Esophagus squamous epithelium (tissue), 5 donors: ENCODE measurements around the gene TMEM108. TPM values are rescaled to one million over a fixed set of nuclear protein-coding genes. Genes with fewer than 3 reads are reported as not detected.

Experiments used
- DNase-seq: peaks from one replicate; lab custom pipeline; 2025; lab: John Stamatoyannopoulos, UW
- H3K27ac ChIP-seq, 4 donors: fragments of 200-600 bp; sonication (generic); one replicate each; pipeline ENCODE4 v1.5.1; 2016 to 2019; ENCODE audit warnings: mild to moderate bottlenecking in 1 of 4
- H3K27me3 ChIP-seq, 4 donors: fragments of 200-600 bp; sonication (generic); 1 replicate in 3 of 4; 2 replicates in 1 of 4; pipeline versions ENCODE4 v1.5.1 to v1.6.0; 2017 to 2021; ENCODE audit warnings: antibody characterized with exemption in 1 of 4
- H3K36me3 ChIP-seq, 3 donors: fragments of 200-600 bp; sonication (generic); one replicate each; pipeline ENCODE4 v1.5.1; 2016 to 2019
- H3K4me1 ChIP-seq, 3 donors: fragments of 200-600 bp; sonication (generic); one replicate each; pipeline ENCODE4 v1.5.1; 2017 to 2019
- H3K4me3 ChIP-seq, 4 donors: fragments of 200-600 bp; sonication (generic); 1 replicate in 3 of 4; 2 replicates in 1 of 4; pipeline ENCODE4 v1.5.1; 2016 to 2019; ENCODE audit warnings: mild to moderate bottlenecking in 2 of 4, moderate library complexity in 1 of 4
- H3K9me3 ChIP-seq, 3 donors: fragments of 200-600 bp; sonication (generic); one replicate each; pipeline ENCODE4 v1.5.1; 2016 to 2019
- POLR2A ChIP-seq, 4 donors: fragments of 450-650 bp; IDR thresholded peaks; one replicate each; pipeline ENCODE4 v1.6.1; 2017; ENCODE audit warnings: antibody characterized with exemption in 4 of 4, mild to moderate bottlenecking in 4 of 4, moderate library complexity in 3 of 4
- WGBS, 2 donors: methylation state at CpG; one replicate each; pipeline ENCODE4 v1.1.5; 2018; 5-methylcytosine and 5-hydroxymethylcytosine counted together
- intact Hi-C: fragments of 100-400 bp; cut with DNase I; formaldehyde crosslinking; loops from one replicate; pipeline ENCODE4 v1.15.0; 2022
- total RNA-seq, 4 donors: library from RNA; depleted of rRNA; stranded (reverse); fragments of >200 nt; gene quantifications; one replicate each; pipeline ENCODE4 v1.1.0, GENCODE V29; 2016
- TF ChIP-seq, protein P1 (sequence below), 6 experiments: fragments of 450-650 bp in 4 of 6; fragments of 200-600 bp in 2 of 6; sonication (generic) in 2 of 6; IDR thresholded peaks; one replicate each; pipeline ENCODE4 v1.5.1; 2016 to 2019; ENCODE audit warnings: antibody characterized with exemption in 6 of 6, mild to moderate bottlenecking in 4 of 6, moderate library complexity in 4 of 6
- donor health status: DM: yes; HTN: yes; CAD: no.

Gene TMEM108
- total RNA-seq, 4 donors from 2014 or later: 0.12 to 3.4 (median 0.24) TPM

DNA sequence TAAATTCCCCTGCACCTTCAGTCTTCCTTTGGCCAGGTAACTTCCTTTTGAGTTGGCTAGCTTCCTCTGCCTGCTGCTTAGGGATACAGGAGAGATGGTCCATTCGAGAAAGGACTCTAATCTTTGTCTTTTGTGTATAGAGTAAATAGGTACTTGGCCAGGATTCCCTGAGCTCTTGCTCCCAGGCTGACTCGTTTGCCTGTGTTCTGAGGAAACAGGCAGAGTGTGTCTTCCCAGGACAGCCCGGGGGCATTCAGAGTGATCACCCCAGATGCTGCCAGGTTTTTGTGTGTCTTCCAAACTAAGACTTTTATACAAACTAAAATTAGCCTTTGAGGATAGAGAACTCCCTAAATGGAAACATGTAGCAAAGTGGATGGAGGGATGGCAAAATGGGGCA is 39.5 kb downstream of the TMEM108 start:
- Histone ChIP-seq H3K36me3 (no peaks in the 10 kb centered on the region), H3K9me3 (no peaks in the 10 kb centered on the region), H3K27me3 (no peaks in the 10 kb centered on the region), H3K4me1 (no peaks in the 10 kb centered on the region), H3K27ac (no peak overlapping the region), H3K4me3 (no peak overlapping the region)
- TF ChIP-seq, protein P1, sequence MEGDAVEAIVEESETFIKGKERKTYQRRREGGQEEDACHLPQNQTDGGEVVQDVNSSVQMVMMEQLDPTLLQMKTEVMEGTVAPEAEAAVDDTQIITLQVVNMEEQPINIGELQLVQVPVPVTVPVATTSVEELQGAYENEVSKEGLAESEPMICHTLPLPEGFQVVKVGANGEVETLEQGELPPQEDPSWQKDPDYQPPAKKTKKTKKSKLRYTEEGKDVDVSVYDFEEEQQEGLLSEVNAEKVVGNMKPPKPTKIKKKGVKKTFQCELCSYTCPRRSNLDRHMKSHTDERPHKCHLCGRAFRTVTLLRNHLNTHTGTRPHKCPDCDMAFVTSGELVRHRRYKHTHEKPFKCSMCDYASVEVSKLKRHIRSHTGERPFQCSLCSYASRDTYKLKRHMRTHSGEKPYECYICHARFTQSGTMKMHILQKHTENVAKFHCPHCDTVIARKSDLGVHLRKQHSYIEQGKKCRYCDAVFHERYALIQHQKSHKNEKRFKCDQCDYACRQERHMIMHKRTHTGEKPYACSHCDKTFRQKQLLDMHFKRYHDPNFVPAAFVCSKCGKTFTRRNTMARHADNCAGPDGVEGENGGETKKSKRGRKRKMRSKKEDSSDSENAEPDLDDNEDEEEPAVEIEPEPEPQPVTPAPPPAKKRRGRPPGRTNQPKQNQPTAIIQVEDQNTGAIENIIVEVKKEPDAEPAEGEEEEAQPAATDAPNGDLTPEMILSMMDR (IDR thresholded peaks at IDR 0.05): no peak
- TF ChIP-seq POLR2A (IDR thresholded peaks at IDR 0.05): no peak
- intact Hi-C loops: no loop called here
- WGBS, 2 donors: 30 to 31% methylated on average over 3 of the region's 3 CpGs
- DNase-seq: no peak

DNA sequence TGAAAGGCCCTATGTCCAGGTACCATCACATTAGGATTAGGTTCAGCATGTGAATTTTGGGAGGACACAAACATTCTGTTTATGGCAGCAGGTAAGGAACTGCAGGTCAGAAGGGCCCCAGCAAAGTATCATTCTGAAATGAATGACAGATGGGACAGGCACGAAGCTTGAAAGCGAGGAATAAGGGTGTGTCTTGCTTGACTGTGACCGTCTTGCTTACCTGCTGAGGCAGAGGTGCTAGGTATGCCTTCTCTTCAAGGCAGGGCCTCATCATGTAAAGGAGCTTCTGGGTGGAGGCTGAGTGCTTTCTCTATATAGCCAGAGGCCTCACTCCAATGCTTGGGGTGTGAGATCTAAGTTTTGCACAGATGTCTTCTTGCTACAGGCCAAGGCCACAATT is 41.4 kb downstream of the TMEM108 start:
- WGBS, 2 donors: 45 to 68% methylated on average over 3 of the region's 3 CpGs
- intact Hi-C loops: no loop called here
- H3K27ac ChIP-seq: no peak overlapping the region
- no peak overlapping the region for H3K4me3 ChIP-seq
- TF ChIP-seq POLR2A (IDR thresholded peaks at IDR 0.05): no peak
- TF ChIP-seq, protein P1 (IDR thresholded peaks at IDR 0.05): no peak
- no peaks in the 10 kb centered on the region for H3K27me3 ChIP-seq
- H3K4me1 ChIP-seq: no peaks in the 10 kb centered on the region
- DNase-seq: no peak
- no peaks in the 10 kb centered on the region for H3K9me3 ChIP-seq
- no peaks in the 10 kb centered on the region for H3K36me3 ChIP-seq

DNA sequence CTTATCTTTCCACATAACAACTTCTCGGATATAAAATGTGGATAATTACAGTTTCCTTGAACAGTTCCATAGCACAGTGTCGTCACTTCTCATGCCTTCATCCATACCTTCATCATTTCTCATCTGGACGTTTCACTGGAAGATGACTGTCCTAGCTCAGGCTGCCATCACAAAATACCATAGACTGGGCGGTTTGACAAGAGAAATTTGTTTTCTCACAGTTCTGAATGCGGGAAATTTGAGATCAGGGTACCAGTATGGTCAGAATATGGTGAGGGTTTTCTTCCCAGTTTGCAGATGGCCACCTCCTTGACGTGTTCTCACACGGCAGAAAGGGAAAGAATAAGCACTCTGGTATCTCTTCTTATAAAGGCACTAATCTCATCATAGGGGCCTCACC is 42.8 kb downstream of the TMEM108 start:
- TF ChIP-seq POLR2A (IDR thresholded peaks at IDR 0.05): no peak
- TF ChIP-seq, protein P1 (IDR thresholded peaks at IDR 0.05): no peak
- Histone ChIP-seq H3K27me3 (no peaks in the 10 kb centered on the region), H3K4me3 (no peak overlapping the region), H3K36me3 (no peaks in the 10 kb centered on the region), H3K9me3 (no peaks in the 10 kb centered on the region), H3K27ac (no peak overlapping the region), H3K4me1 (no peaks in the 10 kb centered on the region)
- DNase-seq: no peak
- WGBS, 2 donors: 70 to 71% methylated on average over 7 of the region's 7 CpGs
- intact Hi-C loops: no loop called here

DNA sequence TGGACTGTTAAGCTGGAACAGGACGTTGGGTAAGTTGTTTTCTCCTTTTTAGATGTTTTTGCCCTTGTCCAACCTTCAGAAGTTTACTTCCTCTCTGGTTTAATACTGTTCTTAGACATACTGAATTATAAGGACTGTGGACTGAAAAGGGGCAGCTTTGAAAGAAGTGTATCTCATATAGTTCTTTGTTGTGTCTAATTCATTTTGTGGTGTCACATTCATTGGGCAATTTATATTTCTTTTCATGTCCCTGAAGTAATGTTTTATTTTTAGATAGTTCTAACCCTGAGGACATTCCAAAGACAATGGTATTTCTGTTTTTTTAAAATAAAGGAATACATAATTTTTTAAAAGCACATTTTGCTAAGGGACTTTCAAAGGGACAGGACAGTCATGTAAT is 45.2 kb downstream of the TMEM108 start:
- H3K27ac ChIP-seq: no peak overlapping the region
- 17% methylated on average over 1 of the region's 1 CpG for WGBS, 2 donors
- H3K9me3 ChIP-seq: no peaks in the 10 kb centered on the region
- no peak for TF ChIP-seq POLR2A (IDR thresholded peaks at IDR 0.05)
- TF ChIP-seq, protein P1 (IDR thresholded peaks at IDR 0.05): no peak
- no peak for DNase-seq
- H3K27me3 ChIP-seq: no peaks in the 10 kb centered on the region
- H3K36me3 ChIP-seq: no peaks in the 10 kb centered on the region
- intact Hi-C loops: no loop called here
- no peak overlapping the region for H3K4me3 ChIP-seq
- no peaks in the 10 kb centered on the region for H3K4me1 ChIP-seq

DNA sequence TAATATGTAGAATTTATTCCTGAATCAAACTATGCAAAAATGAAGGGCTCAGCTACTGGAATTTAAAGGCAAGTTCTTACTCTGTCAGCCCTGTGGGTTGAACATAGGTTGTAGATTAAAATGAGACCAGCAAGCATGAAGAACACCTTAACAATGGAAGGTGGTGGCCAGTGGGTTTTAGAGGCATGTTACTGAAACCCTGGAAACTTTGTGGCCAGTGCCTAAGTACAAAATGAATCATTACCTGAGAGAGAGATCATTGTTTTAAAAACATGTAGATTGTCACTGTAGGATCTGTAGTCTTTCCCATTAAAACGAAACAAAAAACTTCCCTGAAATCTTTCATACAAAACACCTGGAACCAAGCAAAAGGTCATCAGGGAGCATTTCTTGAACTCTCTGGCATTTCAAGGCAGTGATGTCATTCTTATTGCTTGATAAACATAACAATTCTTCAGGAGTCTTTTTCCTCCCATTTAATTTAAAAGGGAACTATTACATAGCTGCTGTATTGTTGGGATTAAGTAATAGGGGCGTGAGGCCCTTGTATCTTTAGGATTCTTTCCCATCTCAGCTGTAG is 51.8 kb downstream of the TMEM108 start:
- no peak for DNase-seq
- 40 to 46% methylated on average over 2 of the region's 2 CpGs for WGBS, 2 donors
- intact Hi-C loops: no loop called here

More for the DNA sequence above, 51.8 kb downstream of the TMEM108 start:
- TF ChIP-seq, protein P1 (IDR thresholded peaks at IDR 0.05): no peak
- TF ChIP-seq POLR2A (IDR thresholded peaks at IDR 0.05): no peak
- Histone ChIP-seq H3K4me1 (no peaks in the 10 kb centered on the region), H3K4me3 (no peak overlapping the region), H3K9me3 (no peaks in the 10 kb centered on the region), H3K27me3 (no peaks in the 10 kb centered on the region), H3K27ac (no peak overlapping the region), H3K36me3 (no peaks in the 10 kb centered on the region)
